ENCODE results near the gene TICAM2.

The TICAM2 gene

GRCh38 chr5:115589043-115589442 lies 13.2 kb downstream of the TICAM2 start:
- Histone ChIP-seq H3K36me3 (replicated peaks in 1 of 2; ENCODE audit: control insufficient read depth in 2 of 2, insufficient read depth in 2 of 2, low read length in 2 of 2) (no peaks in the 10 kb centered on the region), H2BK15ac (ENCODE audit: low read length) (no peak overlapping the region), H3K9me3 (replicated peaks in 1 of 2; ENCODE audit: control insufficient read depth in 2 of 2, insufficient read depth in 1 of 2, low read depth in 1 of 2, low read length in 2 of 2) (no peaks in the 10 kb centered on the region), H4K8ac (ENCODE audit: low read depth, low read length) (no peak overlapping the region), H3K27me3 (ENCODE audit: control insufficient read depth in 3 of 3, insufficient read depth in 3 of 3, low read depth in 1 of 3, low read length in 3 of 3) (no peaks in the 10 kb centered on the region), H4K91ac (ENCODE audit: low read depth, low read length, poor library complexity) (no peak overlapping the region), H3K4me2 (ENCODE audit: insufficient read depth, low read length, poor library complexity, severe bottlenecking) (no peak overlapping the region), H3K4me1 (ENCODE audit: control insufficient read depth in 2 of 2, insufficient read depth in 1 of 2, low read depth in 1 of 2, low read length in 2 of 2) (no peaks in the 10 kb centered on the region), H3K79me1 (ENCODE audit: low read depth, low read length) (no peaks in the 10 kb centered on the region), H3K4me3 (ENCODE audit: low read length in 2 of 2) (no peak overlapping the region), H2AFZ (ENCODE audit: low read length) (no peak overlapping the region), H2AK5ac (ENCODE audit: low read depth, low read length) (no peak overlapping the region), H3K18ac (ENCODE audit: low read length) (no peak overlapping the region), H2BK120ac (ENCODE audit: low read depth, low read length) (no peak overlapping the region), H3K9ac (ENCODE audit: low read depth, low read length, poor library complexity) (no peak overlapping the region), H3K14ac (ENCODE audit: low read length) (no peak overlapping the region), H3K23ac (ENCODE audit: low read depth, low read length, poor library complexity) (no peak overlapping the region), H3K27ac (replicated peaks; ENCODE audit: low read length) (no peak overlapping the region), H3K4ac (ENCODE audit: low read length) (no peak overlapping the region), H2BK12ac (ENCODE audit: low read length) (no peak overlapping the region), H2BK5ac (ENCODE audit: low read length) (no peak overlapping the region)
- no peak for DNase-seq (ENCODE audit: low spot score)
- no CpG with 5 or more reads among the region's 3 CpGs for WGBS, 2 donors (ENCODE audit: extremely low coverage in 2 of 2, insufficient read length in 2 of 2, insufficient replicate concordance in 1 of 2)

- Histone ChIP-seq H4K8ac (ENCODE audit: low read depth, low read length) (no peak overlapping the region), H3K27me3 (ENCODE audit: control insufficient read depth in 3 of 3, insufficient read depth in 3 of 3, low read depth in 1 of 3, low read length in 3 of 3) (no peaks in the 10 kb centered on the region), H3K36me3 (replicated peaks in 1 of 2; ENCODE audit: control insufficient read depth in 2 of 2, insufficient read depth in 2 of 2, low read length in 2 of 2) (no peaks in the 10 kb centered on the region), H3K4me2 (ENCODE audit: insufficient read depth, low read length, poor library complexity, severe bottlenecking) (no peak overlapping the region), H4K91ac (ENCODE audit: low read depth, low read length, poor library complexity) (no peak overlapping the region), H2AFZ (ENCODE audit: low read length) (no peak overlapping the region), H3K4me1 (ENCODE audit: control insufficient read depth in 2 of 2, insufficient read depth in 1 of 2, low read depth in 1 of 2, low read length in 2 of 2) (no peaks in the 10 kb centered on the region), H2BK15ac (ENCODE audit: low read length) (no peak overlapping the region), H2BK120ac (ENCODE audit: low read depth, low read length) (no peak overlapping the region), H3K23ac (ENCODE audit: low read depth, low read length, poor library complexity) (no peak overlapping the region), H3K4ac (ENCODE audit: low read length) (no peak overlapping the region), H3K9ac (ENCODE audit: low read depth, low read length, poor library complexity) (no peak overlapping the region), H3K79me1 (ENCODE audit: low read depth, low read length) (no peaks in the 10 kb centered on the region), H3K9me3 (replicated peaks in 1 of 2; ENCODE audit: control insufficient read depth in 2 of 2, insufficient read depth in 1 of 2, low read depth in 1 of 2, low read length in 2 of 2) (no peaks in the 10 kb centered on the region), H3K18ac (ENCODE audit: low read length) (no peak overlapping the region), H2BK5ac (ENCODE audit: low read length) (no peak overlapping the region), H2BK12ac (ENCODE audit: low read length) (no peak overlapping the region), H3K14ac (ENCODE audit: low read length) (no peak overlapping the region), H3K27ac (replicated peaks; ENCODE audit: low read length) (no peak overlapping the region), H2AK5ac (ENCODE audit: low read depth, low read length) (no peak overlapping the region), H3K4me3 (ENCODE audit: low read length in 2 of 2) (no peak overlapping the region)
- DNase-seq (ENCODE audit: low spot score): no peak
- WGBS, 2 donors (ENCODE audit: extremely low coverage in 2 of 2, insufficient read length in 2 of 2, insufficient replicate concordance in 1 of 2): no CpG with 5 or more reads among the region's 4 CpGs
These were observed 13.6 kb downstream of the TICAM2 start for GRCh38 chr5:115588640-115589039.

GRCh38 chr5:115586525-115587146 lies 15.6 kb downstream of the TICAM2 start:
- H3K14ac ChIP-seq (ENCODE audit: low read length): no peak overlapping the region
- H4K8ac ChIP-seq (ENCODE audit: low read depth, low read length): no peak overlapping the region
- no peaks in the 10 kb centered on the region for H3K9me3 ChIP-seq (replicated peaks in 1 of 2; ENCODE audit: control insufficient read depth in 2 of 2, insufficient read depth in 1 of 2, low read depth in 1 of 2, low read length in 2 of 2)
- no peak overlapping the region for H2AK5ac ChIP-seq (ENCODE audit: low read depth, low read length)
- H3K36me3 ChIP-seq (replicated peaks in 1 of 2; ENCODE audit: control insufficient read depth in 2 of 2, insufficient read depth in 2 of 2, low read length in 2 of 2): no peaks in the 10 kb centered on the region
- no peak overlapping the region for H2BK15ac ChIP-seq (ENCODE audit: low read length)
- H3K4me1 ChIP-seq (ENCODE audit: control insufficient read depth in 2 of 2, insufficient read depth in 1 of 2, low read depth in 1 of 2, low read length in 2 of 2): peaks cover 0 to 2% of the 10 kb centered on the region in 2 donors
- no peak overlapping the region for H3K4ac ChIP-seq (ENCODE audit: low read length)
- no peak overlapping the region for H4K91ac ChIP-seq (ENCODE audit: low read depth, low read length, poor library complexity)
- no peak overlapping the region for H3K23ac ChIP-seq (ENCODE audit: low read depth, low read length, poor library complexity)
- no peaks in the 10 kb centered on the region for H3K79me1 ChIP-seq (ENCODE audit: low read depth, low read length)
- H3K4me3 ChIP-seq (ENCODE audit: low read length in 2 of 2): no peak overlapping the region
- H3K9ac ChIP-seq (ENCODE audit: low read depth, low read length, poor library complexity): no peak overlapping the region
- no peak overlapping the region for H2AFZ ChIP-seq (ENCODE audit: low read length)
- H2BK12ac ChIP-seq (ENCODE audit: low read length): no peak overlapping the region
- no peaks in the 10 kb centered on the region for H3K27me3 ChIP-seq (ENCODE audit: control insufficient read depth in 3 of 3, insufficient read depth in 3 of 3, low read depth in 1 of 3, low read length in 3 of 3)
- no peak overlapping the region for H2BK120ac ChIP-seq (ENCODE audit: low read depth, low read length)
- H3K4me2 ChIP-seq (ENCODE audit: insufficient read depth, low read length, poor library complexity, severe bottlenecking): no peak overlapping the region
- DNase-seq (ENCODE audit: low spot score): no peak
- H2BK5ac ChIP-seq (ENCODE audit: low read length): no peak overlapping the region
- H3K27ac ChIP-seq (replicated peaks; ENCODE audit: low read length): no peak overlapping the region
- no peak overlapping the region for H3K18ac ChIP-seq (ENCODE audit: low read length)
- no CpG with 5 or more reads among the region's 6 CpGs for WGBS, 2 donors (ENCODE audit: extremely low coverage in 2 of 2, insufficient read length in 2 of 2, insufficient replicate concordance in 1 of 2)

GRCh38 chr5:115585265-115585664 lies 17.0 kb downstream of the TICAM2 start:
- Histone ChIP-seq H3K9ac (ENCODE audit: low read depth, low read length, poor library complexity) (no peak overlapping the region), H2BK5ac (ENCODE audit: low read length) (no peak overlapping the region), H3K4me2 (ENCODE audit: insufficient read depth, low read length, poor library complexity, severe bottlenecking) (no peak overlapping the region), H3K36me3 (replicated peaks in 1 of 2; ENCODE audit: control insufficient read depth in 2 of 2, insufficient read depth in 2 of 2, low read length in 2 of 2) (no peaks in the 10 kb centered on the region), H3K4me3 (ENCODE audit: low read length in 2 of 2) (no peak overlapping the region), H4K8ac (ENCODE audit: low read depth, low read length) (no peak overlapping the region), H3K18ac (ENCODE audit: low read length) (no peak overlapping the region), H3K14ac (ENCODE audit: low read length) (no peak overlapping the region), H2BK120ac (ENCODE audit: low read depth, low read length) (no peak overlapping the region), H3K9me3 (replicated peaks in 1 of 2; ENCODE audit: control insufficient read depth in 2 of 2, insufficient read depth in 1 of 2, low read depth in 1 of 2, low read length in 2 of 2) (no peaks in the 10 kb centered on the region), H3K79me1 (ENCODE audit: low read depth, low read length) (no peaks in the 10 kb centered on the region), H3K27me3 (ENCODE audit: control insufficient read depth in 3 of 3, insufficient read depth in 3 of 3, low read depth in 1 of 3, low read length in 3 of 3) (no peaks in the 10 kb centered on the region), H3K27ac (replicated peaks; ENCODE audit: low read length) (no peak overlapping the region), H2BK15ac (ENCODE audit: low read length) (no peak overlapping the region), H3K4me1 (ENCODE audit: control insufficient read depth in 2 of 2, insufficient read depth in 1 of 2, low read depth in 1 of 2, low read length in 2 of 2) (peaks cover 0 to 2% of the 10 kb centered on the region in 2 donors), H3K4ac (ENCODE audit: low read length) (no peak overlapping the region), H2AK5ac (ENCODE audit: low read depth, low read length) (no peak overlapping the region), H2BK12ac (ENCODE audit: low read length) (no peak overlapping the region), H4K91ac (ENCODE audit: low read depth, low read length, poor library complexity) (no peak overlapping the region), H3K23ac (ENCODE audit: low read depth, low read length, poor library complexity) (no peak overlapping the region), H2AFZ (ENCODE audit: low read length) (no peak overlapping the region)
- no CpG with 5 or more reads among the region's 1 CpG for WGBS, 2 donors (ENCODE audit: extremely low coverage in 2 of 2, insufficient read length in 2 of 2, insufficient replicate concordance in 1 of 2)
- DNase-seq (ENCODE audit: low spot score): no peak
